ENCODE measurements around the gene TCF7. TPM values are rescaled to one million over a fixed set of nuclear protein-coding genes. Genes with fewer than 3 reads are reported as not detected.

TCF7 gene
- polyA plus RNA-seq, 1 of the 3 experiments (the other 2 are of a cell fraction) = 2.7 TPM

DNA sequence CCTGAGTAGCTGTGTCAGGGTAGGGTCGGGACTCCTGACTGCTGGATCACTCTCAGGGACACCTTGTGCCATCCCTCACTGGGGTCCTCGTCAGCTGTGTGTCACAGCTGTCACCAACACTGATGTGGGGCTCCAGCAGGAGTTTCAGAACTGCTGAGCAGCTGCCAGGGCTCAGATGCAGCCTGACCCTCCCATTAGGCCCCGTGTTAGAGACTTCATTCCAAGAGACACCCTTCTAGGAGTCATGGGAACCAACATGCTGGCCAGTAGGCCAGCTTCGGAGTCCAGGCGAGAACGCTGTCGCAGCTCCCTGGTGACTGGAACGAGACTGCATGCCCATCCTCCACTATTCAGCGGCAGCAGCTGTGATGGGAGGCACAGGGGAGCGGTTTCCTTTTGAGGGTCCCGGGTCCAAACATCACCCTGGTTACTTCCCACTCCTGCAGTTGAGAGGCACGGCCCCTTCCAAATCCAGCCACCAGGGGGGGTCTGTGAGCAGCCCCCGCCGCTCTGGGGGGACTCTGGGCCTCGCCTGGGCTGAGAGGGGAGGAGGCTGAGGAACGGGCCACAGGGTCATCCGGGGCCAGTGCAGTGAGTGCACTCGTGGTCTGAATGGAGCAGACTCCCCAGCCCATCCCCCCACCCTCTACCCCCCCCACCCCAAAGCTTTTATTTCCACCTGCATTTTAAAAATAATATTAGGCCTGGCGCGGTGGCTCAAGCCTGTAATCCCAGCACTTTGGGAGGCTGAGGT lies 12.6 kb upstream of the TCF7 start:
- 68% methylated on average over 5 of the region's 20 CpGs for WGBS (ENCODE audit: low lambda C conversion rate)
- Histone ChIP-seq H4K20me1 (ENCODE audit: insufficient read depth) (no peaks in the 10 kb centered on the region), H3K4me3 (ENCODE audit: low read depth in 2 of 2, low read length in 1 of 2) (no peak overlapping the region; a peak in 1 of 4 replicates), H3K9me3 (no peaks in the 10 kb centered on the region), H3K9me2 (no peaks in the 10 kb centered on the region), H3K4me2 (no peak overlapping the region), H2AFZ (ENCODE audit: low read depth) (no peak overlapping the region), H3K27me3 (ENCODE audit: insufficient read depth) (no peaks in the 10 kb centered on the region), H3F3A (replicated peaks; ENCODE audit: insufficient read depth) (peaks cover 5% of the 10 kb centered on the region), H3K9ac (no peak overlapping the region), H3K4me1 (ENCODE audit: control insufficient read depth in 1 of 2, insufficient read depth in 2 of 2, low read depth in 1 of 2, low read length in 1 of 2) (peaks cover 13 to 71% of the 10 kb centered on the region in 2 experiments), H3K79me2 (ENCODE audit: insufficient read depth) (no peaks in the 10 kb centered on the region), H3K36me3 (replicated peaks in 1 of 2; ENCODE audit: control insufficient read depth in 1 of 2, insufficient read depth in 2 of 2, low read length in 1 of 2) (no peaks in the 10 kb centered on the region), H3K27ac (ENCODE audit: low read depth in 2 of 2, low read length in 1 of 2) (peak overlapping the region in 1 of 2 experiments; percentile 67; a peak in 2 of 4 replicates)
- POLR2A ChIA-PET = no interaction called here
- peak; percentile 85 for DNase-seq
- CTCF ChIA-PET = interaction anchor here (0.6 to 3.4 kb wide), 19 partner anchors 9 to 557 kb away, joined by 3 to 20 read pairs (median 5); partner anchors contain the start of gene TCF7
- no peak for TF ChIP-seq FOXM1 (IDR thresholded peaks at IDR 0.05; ENCODE audit: low read depth)
- peak; percentile 56; the same call in 1 of the 2 replicates for TF ChIP-seq SMC3 (IDR thresholded peaks at IDR 0.05; ENCODE audit: low read depth, low read length)
- TF ChIP-seq, protein P1, sequence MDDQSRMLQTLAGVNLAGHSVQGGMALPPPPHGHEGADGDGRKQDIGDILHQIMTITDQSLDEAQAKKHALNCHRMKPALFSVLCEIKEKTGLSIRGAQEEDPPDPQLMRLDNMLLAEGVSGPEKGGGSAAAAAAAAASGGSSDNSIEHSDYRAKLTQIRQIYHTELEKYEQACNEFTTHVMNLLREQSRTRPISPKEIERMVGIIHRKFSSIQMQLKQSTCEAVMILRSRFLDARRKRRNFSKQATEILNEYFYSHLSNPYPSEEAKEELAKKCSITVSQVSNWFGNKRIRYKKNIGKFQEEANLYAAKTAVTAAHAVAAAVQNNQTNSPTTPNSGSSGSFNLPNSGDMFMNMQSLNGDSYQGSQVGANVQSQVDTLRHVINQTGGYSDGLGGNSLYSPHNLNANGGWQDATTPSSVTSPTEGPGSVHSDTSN (IDR thresholded peaks at IDR 0.05) = no peak
- TF ChIP-seq, protein P2, sequence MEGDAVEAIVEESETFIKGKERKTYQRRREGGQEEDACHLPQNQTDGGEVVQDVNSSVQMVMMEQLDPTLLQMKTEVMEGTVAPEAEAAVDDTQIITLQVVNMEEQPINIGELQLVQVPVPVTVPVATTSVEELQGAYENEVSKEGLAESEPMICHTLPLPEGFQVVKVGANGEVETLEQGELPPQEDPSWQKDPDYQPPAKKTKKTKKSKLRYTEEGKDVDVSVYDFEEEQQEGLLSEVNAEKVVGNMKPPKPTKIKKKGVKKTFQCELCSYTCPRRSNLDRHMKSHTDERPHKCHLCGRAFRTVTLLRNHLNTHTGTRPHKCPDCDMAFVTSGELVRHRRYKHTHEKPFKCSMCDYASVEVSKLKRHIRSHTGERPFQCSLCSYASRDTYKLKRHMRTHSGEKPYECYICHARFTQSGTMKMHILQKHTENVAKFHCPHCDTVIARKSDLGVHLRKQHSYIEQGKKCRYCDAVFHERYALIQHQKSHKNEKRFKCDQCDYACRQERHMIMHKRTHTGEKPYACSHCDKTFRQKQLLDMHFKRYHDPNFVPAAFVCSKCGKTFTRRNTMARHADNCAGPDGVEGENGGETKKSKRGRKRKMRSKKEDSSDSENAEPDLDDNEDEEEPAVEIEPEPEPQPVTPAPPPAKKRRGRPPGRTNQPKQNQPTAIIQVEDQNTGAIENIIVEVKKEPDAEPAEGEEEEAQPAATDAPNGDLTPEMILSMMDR (IDR thresholded peaks at IDR 0.05) = peak; percentile 75
- no peak for TF ChIP-seq POLR2AphosphoS5 (IDR thresholded peaks at IDR 0.05; ENCODE audit: low read depth, low read length)
- no peak for TF ChIP-seq EZH2phosphoT487 (IDR thresholded peaks at IDR 0.05; ENCODE audit: borderline replicate concordance, low read depth)
- peak; percentile 63 for TF ChIP-seq RAD21 (IDR thresholded peaks at IDR 0.05; ENCODE audit: low read length)
- TF ChIP-seq, protein P3, sequence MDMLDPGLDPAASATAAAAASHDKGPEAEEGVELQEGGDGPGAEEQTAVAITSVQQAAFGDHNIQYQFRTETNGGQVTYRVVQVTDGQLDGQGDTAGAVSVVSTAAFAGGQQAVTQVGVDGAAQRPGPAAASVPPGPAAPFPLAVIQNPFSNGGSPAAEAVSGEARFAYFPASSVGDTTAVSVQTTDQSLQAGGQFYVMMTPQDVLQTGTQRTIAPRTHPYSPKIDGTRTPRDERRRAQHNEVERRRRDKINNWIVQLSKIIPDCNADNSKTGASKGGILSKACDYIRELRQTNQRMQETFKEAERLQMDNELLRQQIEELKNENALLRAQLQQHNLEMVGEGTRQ (IDR thresholded peaks at IDR 0.05; ENCODE audit: borderline replicate concordance, low read depth, low read length) = no peak

DNA sequence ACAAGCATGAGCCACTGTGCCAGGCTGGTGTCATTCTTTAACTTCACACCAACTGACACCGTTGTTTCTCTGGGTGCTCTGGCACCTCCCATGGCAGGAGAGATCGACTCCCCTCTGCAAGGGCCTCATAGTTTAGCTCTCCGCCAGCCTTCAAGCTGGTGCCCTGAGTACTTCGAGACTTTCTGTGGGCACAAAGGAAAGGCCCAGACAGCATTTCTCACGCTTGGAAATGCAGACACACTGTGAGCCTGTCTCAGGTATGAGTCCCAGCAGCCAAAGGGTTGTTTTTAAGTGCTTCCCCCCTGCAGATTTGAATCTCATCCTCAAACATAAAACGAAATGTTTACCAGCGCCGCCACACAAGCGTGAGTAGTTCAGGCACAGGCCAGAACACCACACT lies 11.1 kb upstream of the TCF7 start:
- Histone ChIP-seq H2AFZ (ENCODE audit: low read depth) (no peak overlapping the region), H3K9me2 (no peaks in the 10 kb centered on the region), H3K79me2 (ENCODE audit: insufficient read depth) (no peaks in the 10 kb centered on the region), H4K20me1 (ENCODE audit: insufficient read depth) (no peaks in the 10 kb centered on the region), H3K9me3 (no peaks in the 10 kb centered on the region), H3K9ac (no peak overlapping the region), H3K36me3 (replicated peaks in 1 of 2; ENCODE audit: control insufficient read depth in 1 of 2, insufficient read depth in 2 of 2, low read length in 1 of 2) (no peaks in the 10 kb centered on the region), H3K4me1 (ENCODE audit: control insufficient read depth in 1 of 2, insufficient read depth in 2 of 2, low read depth in 1 of 2, low read length in 1 of 2) (peaks cover 13 to 80% of the 10 kb centered on the region in 2 experiments), H3F3A (replicated peaks; ENCODE audit: insufficient read depth) (peaks cover 5% of the 10 kb centered on the region), H3K27me3 (ENCODE audit: insufficient read depth) (no peaks in the 10 kb centered on the region), H3K4me3 (ENCODE audit: low read depth in 2 of 2, low read length in 1 of 2) (no peak overlapping the region), H3K4me2 (no peak overlapping the region), H3K27ac (ENCODE audit: low read depth in 2 of 2, low read length in 1 of 2) (peak overlapping the region in 1 of 2 experiments; percentile 100; a peak in 2 of 4 replicates)
- 94% methylated on average over 9 of the region's 9 CpGs for WGBS (ENCODE audit: low lambda C conversion rate)
- CTCF ChIA-PET = interaction anchor here (0.7 to 3.4 kb wide), 5 partner anchors 9 to 56 kb away, joined by 3 to 20 read pairs (median 12); no protein-coding TSS in a partner anchor
- no peak for DNase-seq
- TF ChIP-seq YY1 (IDR thresholded peaks at IDR 0.05; ENCODE audit: low read depth) (no peak), MXI1 (IDR thresholded peaks at IDR 0.05; ENCODE audit: low read depth, low read length) (no peak), FOSL2 (IDR thresholded peaks at IDR 0.05; ENCODE audit: borderline replicate concordance, low read depth) (no peak), POLR2AphosphoS5 (IDR thresholded peaks at IDR 0.05; ENCODE audit: low read depth, low read length) (no peak), MEF2A (IDR thresholded peaks at IDR 0.05; ENCODE audit: borderline replicate concordance, low read depth) (no peak), SMC3 (IDR thresholded peaks at IDR 0.05; ENCODE audit: low read depth, low read length) (no peak), RCOR1 (IDR thresholded peaks at IDR 0.05; ENCODE audit: low read length) (no peak), ELF1 (IDR thresholded peaks at IDR 0.05) (no peak)
- TF ChIP-seq, protein P3 (IDR thresholded peaks at IDR 0.05; ENCODE audit: borderline replicate concordance, low read depth, low read length) = no peak
- TF ChIP-seq, protein P1 (IDR thresholded peaks at IDR 0.05) = no peak
- TF ChIP-seq, protein P4, sequence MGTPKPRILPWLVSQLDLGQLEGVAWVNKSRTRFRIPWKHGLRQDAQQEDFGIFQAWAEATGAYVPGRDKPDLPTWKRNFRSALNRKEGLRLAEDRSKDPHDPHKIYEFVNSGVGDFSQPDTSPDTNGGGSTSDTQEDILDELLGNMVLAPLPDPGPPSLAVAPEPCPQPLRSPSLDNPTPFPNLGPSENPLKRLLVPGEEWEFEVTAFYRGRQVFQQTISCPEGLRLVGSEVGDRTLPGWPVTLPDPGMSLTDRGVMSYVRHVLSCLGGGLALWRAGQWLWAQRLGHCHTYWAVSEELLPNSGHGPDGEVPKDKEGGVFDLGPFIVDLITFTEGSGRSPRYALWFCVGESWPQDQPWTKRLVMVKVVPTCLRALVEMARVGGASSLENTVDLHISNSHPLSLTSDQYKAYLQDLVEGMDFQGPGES (IDR thresholded peaks at IDR 0.05; ENCODE audit: low read depth, low read length) = no peak
- POLR2A ChIA-PET = no interaction called here

Measured in SK-N-SH (cell line).